Loucy (cell line): ENCODE data around the gene CEP152.

Experiments
- H2AFZ ChIP-seq: fragments of 200-600 bp; sonication (generic); 2 replicates; pipeline ENCODE4 v1.6.0; 2016; ENCODE audit warnings: antibody characterized with exemption, mild to moderate bottlenecking, low read length, moderate library complexity
- H3F3A ChIP-seq: fragments of 200-600 bp; 2 replicates; pipeline ENCODE4 v1.6.0; 2016; ENCODE audit warnings: antibody characterized with exemption, low read depth, mild to moderate bottlenecking
- H3K27me3 ChIP-seq: fragments of 200-600 bp; sonication (generic); 2 replicates; pipeline ENCODE4 v1.6.1; 2014; ENCODE audit warnings: low read length, mild to moderate bottlenecking; ENCODE audit not compliant: insufficient read depth, poor library complexity, severe bottlenecking
- H3K36me3 ChIP-seq: fragments of 200-600 bp; sonication (generic); 2 replicates; pipeline ENCODE4 v1.6.1; 2016; ENCODE audit warnings: low read length; ENCODE audit not compliant: insufficient read depth
- H3K4me1 ChIP-seq: fragments of 200-600 bp; sonication (generic); 2 replicates; pipeline ENCODE4 v1.5.1; 2014; ENCODE audit warnings: low read length, mild to moderate bottlenecking; ENCODE audit not compliant: insufficient read depth, poor library complexity, severe bottlenecking
- H3K4me2 ChIP-seq: fragments of 200-600 bp; sonication (generic); 2 replicates; pipeline ENCODE4 v1.6.0; 2014; ENCODE audit warnings: antibody characterized with exemption, low read length, low read depth, mild to moderate bottlenecking; ENCODE audit not compliant: poor library complexity, severe bottlenecking
- H3K4me3 ChIP-seq: fragments of 200-600 bp; sonication (generic); 2 replicates; pipeline ENCODE4 v1.5.1; 2014; ENCODE audit warnings: low read length, mild to moderate bottlenecking, mixed read lengths; ENCODE audit not compliant: poor library complexity, severe bottlenecking
- H3K79me2 ChIP-seq: fragments of 200-600 bp; sonication (generic); 2 replicates; pipeline ENCODE4 v1.6.1; 2014; ENCODE audit warnings: low read length; ENCODE audit not compliant: insufficient read depth
- H3K9ac ChIP-seq: fragments of 200-600 bp; sonication (generic); 2 replicates; pipeline ENCODE4 v1.6.0; 2014; ENCODE audit warnings: mild to moderate bottlenecking, low read depth, low read length, moderate library complexity; ENCODE audit not compliant: poor library complexity, severe bottlenecking
- H3K9me2 ChIP-seq: fragments of 200-600 bp; sonication (generic); replicated peaks from 2 replicates; pipeline ENCODE4 v1.6.1; 2016; ENCODE audit warnings: low read depth, low read length, mixed read lengths
- H3K9me3 ChIP-seq: fragments of 200-600 bp; sonication (generic); 2 replicates; pipeline ENCODE4 v1.6.1; 2014; ENCODE audit warnings: mild to moderate bottlenecking, antibody characterized with exemption, low read length, low read depth; ENCODE audit not compliant: insufficient read depth
- H4K20me1 ChIP-seq: fragments of 200-600 bp; sonication (generic); 2 replicates; pipeline ENCODE4 v1.6.0; 2014; ENCODE audit warnings: antibody characterized with exemption, low read length, mild to moderate bottlenecking; ENCODE audit not compliant: insufficient read depth, poor library complexity, severe bottlenecking
- EZH2phosphoT487 ChIP-seq: fragments of 200-600 bp; IDR thresholded peaks from 2 replicates; pipeline ENCODE4 v1.6.1; 2018; ENCODE audit warnings: antibody characterized with exemption, mild to moderate bottlenecking, moderate library complexity, borderline replicate concordance
- TF ChIP-seq, protein P1 (sequence below): fragments of 200-600 bp; sonication (generic); conservative IDR thresholded peaks from 2 replicates; pipeline ENCODE4 v1.5.1; 2014; ENCODE audit warnings: mild to moderate bottlenecking, antibody characterized with exemption, low read length

CEP152 gene

DNA sequence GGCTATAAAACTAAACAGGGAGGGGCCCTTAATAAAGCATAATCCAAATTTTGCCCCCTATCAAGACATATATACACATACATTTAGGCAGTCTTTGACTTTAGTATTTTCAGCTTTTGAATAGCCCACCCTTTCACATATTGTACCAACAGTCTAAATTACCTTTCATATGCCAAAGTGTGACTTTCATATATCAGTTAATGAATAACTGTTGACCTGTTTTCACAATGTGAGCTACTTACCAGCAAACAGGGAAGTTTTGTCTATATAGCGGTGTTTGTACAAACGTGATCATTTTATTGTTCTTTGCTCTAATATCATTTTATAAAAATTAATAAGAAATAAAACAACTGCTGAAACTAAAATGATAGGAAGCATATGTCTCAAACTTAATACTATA is 28.0 kb downstream of the CEP152 start:
- Histone ChIP-seq H3K27me3 (no peaks in the 10 kb centered on the region), H3K4me2 (no peak overlapping the region), H3K9ac (no peak overlapping the region), H3K9me2 (no peaks in the 10 kb centered on the region), H2AFZ (no peak overlapping the region), H3K4me3 (no peak overlapping the region), H3K79me2 (no peaks in the 10 kb centered on the region), H4K20me1 (no peaks in the 10 kb centered on the region), H3F3A (no peaks in the 10 kb centered on the region), H3K9me3 (no peaks in the 10 kb centered on the region), H3K4me1 (no peaks in the 10 kb centered on the region), H3K36me3 (peaks cover 76% of the 10 kb centered on the region)
- TF ChIP-seq, protein P1, sequence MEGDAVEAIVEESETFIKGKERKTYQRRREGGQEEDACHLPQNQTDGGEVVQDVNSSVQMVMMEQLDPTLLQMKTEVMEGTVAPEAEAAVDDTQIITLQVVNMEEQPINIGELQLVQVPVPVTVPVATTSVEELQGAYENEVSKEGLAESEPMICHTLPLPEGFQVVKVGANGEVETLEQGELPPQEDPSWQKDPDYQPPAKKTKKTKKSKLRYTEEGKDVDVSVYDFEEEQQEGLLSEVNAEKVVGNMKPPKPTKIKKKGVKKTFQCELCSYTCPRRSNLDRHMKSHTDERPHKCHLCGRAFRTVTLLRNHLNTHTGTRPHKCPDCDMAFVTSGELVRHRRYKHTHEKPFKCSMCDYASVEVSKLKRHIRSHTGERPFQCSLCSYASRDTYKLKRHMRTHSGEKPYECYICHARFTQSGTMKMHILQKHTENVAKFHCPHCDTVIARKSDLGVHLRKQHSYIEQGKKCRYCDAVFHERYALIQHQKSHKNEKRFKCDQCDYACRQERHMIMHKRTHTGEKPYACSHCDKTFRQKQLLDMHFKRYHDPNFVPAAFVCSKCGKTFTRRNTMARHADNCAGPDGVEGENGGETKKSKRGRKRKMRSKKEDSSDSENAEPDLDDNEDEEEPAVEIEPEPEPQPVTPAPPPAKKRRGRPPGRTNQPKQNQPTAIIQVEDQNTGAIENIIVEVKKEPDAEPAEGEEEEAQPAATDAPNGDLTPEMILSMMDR, result no peak
- no peak for TF ChIP-seq EZH2phosphoT487

GRCh38 chr15:48781481-48782081 is 29.3 kb downstream of the CEP152 start:
- TF ChIP-seq, protein P1, result no peak
- no peak for TF ChIP-seq EZH2phosphoT487
- Histone ChIP-seq H3F3A (no peaks in the 10 kb centered on the region), H2AFZ (no peak overlapping the region), H3K4me2 (no peak overlapping the region), H3K4me3 (no peak overlapping the region), H3K27me3 (no peaks in the 10 kb centered on the region), H3K79me2 (no peaks in the 10 kb centered on the region), H3K9ac (no peak overlapping the region), H3K9me2 (no peaks in the 10 kb centered on the region), H3K9me3 (no peaks in the 10 kb centered on the region), H3K36me3 (peaks cover 72% of the 10 kb centered on the region; the same call in 1 of the 2 replicates), H4K20me1 (no peaks in the 10 kb centered on the region), H3K4me1 (no peaks in the 10 kb centered on the region)

- no peaks in the 10 kb centered on the region for H3K27me3 ChIP-seq
- no peak overlapping the region for H3K4me2 ChIP-seq
- H2AFZ ChIP-seq, result no peak overlapping the region
- no peak overlapping the region for H3K4me3 ChIP-seq
- no peak overlapping the region for H3K9ac ChIP-seq
- no peaks in the 10 kb centered on the region for H3F3A ChIP-seq
- H3K9me2 ChIP-seq, result no peaks in the 10 kb centered on the region
- no peaks in the 10 kb centered on the region for H3K79me2 ChIP-seq
- H4K20me1 ChIP-seq, result no peaks in the 10 kb centered on the region
- no peak for TF ChIP-seq EZH2phosphoT487
- TF ChIP-seq, protein P1, result no peak
- H3K9me3 ChIP-seq, result no peaks in the 10 kb centered on the region
- H3K4me1 ChIP-seq, result no peaks in the 10 kb centered on the region
- peaks cover 67% of the 10 kb centered on the region; the same call in 1 of the 2 replicates for H3K36me3 ChIP-seq
Observed at GRCh38 chr15:48781017-48781416, 29.9 kb downstream of the CEP152 start.
